GM12865 (cell line): ENCODE results near the gene GRID2IP.

ENCODE experiments used
- DNase-seq: peaks from one replicate; pipeline ENCODE4 v3.0.0; 2010; ENCODE audit warnings: low read depth
- H3K4me3 ChIP-seq: 2 replicates; pipeline ENCODE4 v1.5.1; 2011; ENCODE audit warnings: mild to moderate bottlenecking, low read depth, low read length, control low read depth
- CTCF ChIP-seq: IDR thresholded peaks from 2 replicates; pipeline ENCODE4 v1.5.1; 2011; ENCODE audit warnings: low read length, control low read depth, low read depth, inconsistent platforms; ENCODE audit not compliant: insufficient read depth; ENCODE audit errors: missing control alignments

GRID2IP gene

GRCh38 chr7:6529643-6530042 lies 21.6 kb downstream of the GRID2IP start:
- no peak overlapping the region for H3K4me3 ChIP-seq
- no peak for DNase-seq
- TF ChIP-seq CTCF: no peak

DNA sequence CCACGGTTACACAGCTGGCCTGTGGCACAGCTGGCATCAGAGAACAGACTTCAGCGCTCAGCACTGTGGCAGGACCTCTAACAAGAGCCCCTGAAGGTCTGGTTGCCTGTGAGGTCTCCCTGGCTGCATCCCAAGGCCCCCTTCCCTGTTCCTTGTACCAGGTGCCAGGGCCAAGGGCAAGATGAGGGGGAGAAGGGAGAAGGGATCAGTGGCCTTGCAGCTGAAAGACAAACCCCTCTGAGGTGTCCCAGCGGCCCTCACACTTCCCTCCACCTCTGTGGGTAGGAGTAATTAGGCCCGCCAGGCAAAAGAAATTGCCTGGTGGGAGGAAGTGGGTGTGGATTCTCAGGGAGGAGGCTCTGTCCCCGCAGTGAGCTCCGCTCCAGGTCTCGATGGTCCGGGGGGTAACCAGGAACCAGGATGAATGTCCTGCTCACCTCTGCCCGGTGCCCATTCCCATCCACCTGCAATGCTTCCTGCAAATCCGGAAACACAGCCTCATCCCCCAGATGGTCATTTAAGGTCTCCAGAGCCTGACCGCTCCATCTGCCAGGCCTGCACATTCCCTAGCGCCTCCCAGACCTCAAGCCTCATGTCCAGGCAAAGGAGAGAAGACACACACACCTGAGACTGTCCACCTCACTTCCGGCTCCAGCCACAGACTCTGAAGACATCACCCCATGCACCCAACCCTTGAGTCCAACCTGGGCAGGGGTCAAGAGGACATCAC lies 22.7 kb downstream of the GRID2IP start:
- DNase-seq: no peak
- TF ChIP-seq CTCF: no peak
- no peak overlapping the region for H3K4me3 ChIP-seq

DNA sequence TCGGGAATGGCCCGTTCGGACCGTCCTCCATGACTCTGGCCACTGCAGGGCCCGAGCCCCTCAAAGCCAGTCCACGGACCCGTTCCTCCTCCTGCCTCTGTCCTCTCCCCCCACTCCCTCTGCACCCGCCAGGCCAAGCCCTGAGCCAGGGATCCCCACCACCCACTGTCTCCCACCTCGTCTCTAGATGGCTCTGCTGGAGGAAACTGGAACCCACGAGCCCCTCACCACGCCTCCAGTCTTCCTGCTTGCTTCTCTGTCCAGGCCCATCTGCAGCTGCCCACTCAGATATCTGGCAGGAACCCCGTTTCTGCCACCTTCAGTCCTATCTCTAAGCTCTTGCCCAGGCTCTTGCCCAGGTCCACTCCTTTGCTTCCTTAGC lies 24.3 kb downstream of the GRID2IP start:
- no peak overlapping the region for H3K4me3 ChIP-seq
- no peak for DNase-seq
- no peak for TF ChIP-seq CTCF

DNA sequence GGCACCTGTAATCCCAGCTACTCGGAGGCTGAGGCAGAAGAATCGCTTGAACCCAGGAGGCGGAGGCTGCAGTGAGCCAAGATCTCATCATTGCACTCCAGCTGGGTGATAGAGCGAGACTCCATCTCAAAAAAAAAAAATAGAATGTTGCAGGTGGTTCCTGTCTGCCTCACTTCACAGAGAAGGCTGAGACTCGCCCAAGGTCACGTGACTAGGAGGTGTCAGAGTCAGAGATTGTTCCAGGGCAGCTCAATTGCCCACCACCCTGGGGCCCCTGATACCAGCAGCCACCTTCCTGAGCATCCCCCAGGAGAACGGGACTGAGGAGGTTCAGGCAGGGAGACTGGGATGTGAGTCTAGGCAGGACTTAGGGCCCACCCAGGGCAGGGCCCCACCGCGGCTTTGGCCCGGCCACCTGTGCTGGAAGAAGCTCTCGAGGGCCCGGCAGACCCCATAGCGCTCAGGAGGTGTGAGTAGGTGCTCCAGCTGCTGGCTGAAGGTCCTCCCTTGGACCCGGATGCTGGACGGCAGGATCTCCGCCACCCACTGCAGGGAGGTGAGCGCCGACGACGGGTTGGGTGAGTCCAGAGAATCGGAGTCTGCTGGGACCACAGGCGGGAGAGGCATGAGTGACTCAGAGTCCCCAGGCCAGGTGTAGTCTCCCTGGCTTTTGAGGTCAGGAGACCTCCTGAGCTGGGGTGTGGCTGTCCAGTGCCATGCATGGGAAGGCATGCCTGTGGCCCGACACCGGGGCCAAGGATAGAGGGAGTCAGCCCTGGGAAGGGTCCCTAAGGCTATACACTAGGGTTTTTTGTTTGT lies 30.9 kb downstream of the GRID2IP start:
- no peak overlapping the region for H3K4me3 ChIP-seq
- TF ChIP-seq CTCF: no peak
- no peak for DNase-seq

- DNase-seq: peak; percentile 79
- H3K4me3 ChIP-seq: peak overlapping the region; percentile 37
- TF ChIP-seq CTCF: peak; percentile 92
Measured at GRCh38 chr7:6516387-6516983, 34.8 kb downstream of the GRID2IP start.

DNA sequence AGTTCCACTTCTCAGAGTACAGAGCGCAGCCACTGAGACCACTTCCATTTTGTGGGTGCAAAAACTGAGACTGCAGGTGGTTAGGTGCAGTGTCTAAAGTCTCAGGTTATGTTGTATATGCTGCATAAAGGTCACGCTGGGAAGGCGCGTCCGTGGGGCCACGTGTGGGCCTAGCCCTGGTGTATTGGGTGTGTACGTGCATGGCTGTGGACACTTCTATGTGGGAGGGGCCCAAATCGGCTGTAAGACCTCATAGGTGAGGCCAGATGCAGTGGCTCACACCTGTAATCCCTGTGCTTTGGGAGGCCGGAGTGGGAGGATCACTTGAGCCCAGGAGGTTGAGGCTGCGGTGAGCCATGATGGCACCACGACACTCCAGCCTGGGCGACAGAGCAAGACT lies 37.7 kb downstream of the GRID2IP start:
- no peak overlapping the region for H3K4me3 ChIP-seq
- TF ChIP-seq CTCF: no peak
- no peak for DNase-seq

DNA sequence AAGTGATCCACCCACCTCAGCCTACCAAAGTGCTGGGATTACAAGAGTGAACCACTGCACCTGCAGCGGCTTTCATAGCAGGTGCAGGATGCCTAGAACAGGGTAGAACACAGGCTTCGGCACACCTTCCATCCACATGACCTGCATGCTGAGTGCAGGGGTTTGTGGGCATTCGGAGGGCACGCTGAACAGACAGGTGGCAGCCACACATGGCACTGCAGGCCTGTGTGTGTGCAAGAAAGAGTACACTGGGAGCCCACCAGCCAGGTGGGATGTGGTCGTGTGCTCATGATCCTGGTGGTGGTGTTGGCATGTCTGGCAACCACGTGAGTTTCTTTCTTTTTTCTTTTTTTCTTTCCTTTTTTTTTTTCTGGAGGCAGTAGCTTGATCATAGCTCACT lies 38.4 kb downstream of the GRID2IP start:
- no peak overlapping the region for H3K4me3 ChIP-seq

More for the DNA sequence above, 38.4 kb downstream of the GRID2IP start:
- no peak for DNase-seq
- no peak for TF ChIP-seq CTCF
